HepG2 (cell line): ENCODE data around the gene KIAA2012. TPM values are rescaled to one million over a fixed set of nuclear protein-coding genes. Genes with fewer than 3 reads are reported as not detected.

Source experiments
- ATAC-seq: fragments of 200-7000 bp; cut with Tn5 transposase; 3 replicates; pipeline ENCODE4 v1.9.1; 2020; ENCODE audit warnings: mild to moderate bottlenecking, moderate library complexity
- BruUV-seq: library from RNA; stranded (reverse); fragments of 400-500 nt; replicated peaks from 2 replicates; lab custom pipeline; 2021; lab: Mats Ljungman, UMichigan
- CTCF ChIA-PET: fragments of 300-600 bp; formaldehyde crosslinking; extraction: SDS; loops from one replicate; lab custom pipeline; 2021; ENCODE audit warnings: low total read pairs, inconsistent platforms, low intra/inter-chr PET ratio; lab: Yijun Ruan, JAX
- POLR2A ChIA-PET: fragments of 350-600 bp; sonication (Branson Sonifier 250); formaldehyde crosslinking; loops from one replicate; lab custom pipeline; 2020; ENCODE audit warnings: antibody characterized with exemption, inconsistent platforms; lab: Yijun Ruan, JAX
- DNase-seq: peaks from one replicate; pipeline ENCODE4 v3.0.0-alpha.2; 2015; ENCODE audit warnings: low spot score
- FAIRE-seq: peaks from 3 replicates; lab custom pipeline; 2011; peaks lifted over from hg19 to GRCh38; lab: Jason Lieb, UNC
- H2AFZ ChIP-seq: one replicate; pipeline ENCODE4 v1.6.1; 2011; ENCODE audit warnings: low read length, inconsistent platforms
- H3K27ac ChIP-seq: fragments of 300-600 bp; 3 replicates; pipeline ENCODE4 v1.8.0; 2011; ENCODE audit warnings: mixed run types, mild to moderate bottlenecking, mixed read lengths, low read length, inconsistent platforms; ENCODE audit not compliant: insufficient read depth; ENCODE audit errors: extremely low read length
- H3K27me3 ChIP-seq, 2 experiments: fragments of 200-600 bp in 1 of 2; 2 replicates in 1 of 2; 3 replicates in 1 of 2; pipeline versions ENCODE4 v1.6.0 to v1.8.0; 2011; ENCODE audit warnings: low read length in 2 of 2, mild to moderate bottlenecking in 2 of 2, moderate library complexity in 2 of 2, inconsistent platforms in 1 of 2; ENCODE audit not compliant: insufficient read depth in 2 of 2, control insufficient read depth in 1 of 2
- H3K36me3 ChIP-seq, 2 experiments: fragments of 200-600 bp in 1 of 2; replicated peaks in 1 of 2; 2 replicates in 1 of 2; 3 replicates in 1 of 2; pipeline versions ENCODE4 v1.5.1 to v1.8.0; 2011; ENCODE audit warnings: low read length in 2 of 2, inconsistent platforms in 1 of 2; ENCODE audit not compliant: insufficient read depth in 2 of 2, control insufficient read depth in 1 of 2
- H3K4me1 ChIP-seq: 2 replicates; pipeline ENCODE4 v1.5.1; 2012; ENCODE audit warnings: low read length, inconsistent platforms; ENCODE audit not compliant: insufficient read depth
- H3K4me2 ChIP-seq: 2 replicates; pipeline ENCODE4 v1.6.0; 2011; ENCODE audit warnings: low read depth, low read length, inconsistent platforms
- H3K4me3 ChIP-seq, 3 experiments: fragments of 200-600 bp in 1 of 3; sonication (generic), shearing (Covaris generic) in 1 of 3; replicated peaks in 1 of 3; 2 replicates each; pipeline ENCODE4 v1.5.1; 2011 to 2016; ENCODE audit warnings: low read length in 3 of 3, inconsistent platforms in 2 of 3, low read depth in 2 of 3, mild to moderate bottlenecking in 2 of 3, control low read depth in 1 of 3, mixed read lengths in 1 of 3; ENCODE audit not compliant: insufficient read depth in 1 of 3
- H3K79me2 ChIP-seq: one replicate; pipeline ENCODE4 v1.6.1; 2011; ENCODE audit warnings: low read length, inconsistent platforms; ENCODE audit not compliant: insufficient read depth
- H3K9ac ChIP-seq: 2 replicates; pipeline ENCODE4 v1.6.0; 2011; ENCODE audit warnings: mild to moderate bottlenecking, low read depth, low read length, inconsistent platforms; ENCODE audit not compliant: insufficient read depth
- H3K9me3 ChIP-seq: 2 replicates; pipeline ENCODE4 v1.5.1; 2012; ENCODE audit warnings: mild to moderate bottlenecking, low read length
- H4K20me1 ChIP-seq: 2 replicates; pipeline ENCODE4 v1.6.0; 2011; ENCODE audit warnings: inconsistent platforms, mild to moderate bottlenecking, low read length, moderate library complexity; ENCODE audit not compliant: insufficient read depth
- DRAP1 ChIP-seq: IDR thresholded peaks from 2 replicates; pipeline ENCODE4 v1.6.1; 2016; ENCODE audit warnings: missing genetic modification reagents, missing compliant biosample characterization
- IRX3 ChIP-seq: sonication (generic); formaldehyde crosslinking; IDR thresholded peaks from 2 replicates; pipeline ENCODE4 v1.8.1; 2023; ENCODE audit warnings: mild to moderate bottlenecking, low read depth, missing genetic modification reagents, borderline replicate concordance
- KDM2A ChIP-seq: sonication (generic); formaldehyde crosslinking; IDR thresholded peaks from 2 replicates; pipeline ENCODE4 v1.4.0; 2020; ENCODE audit warnings: low read depth, missing genetic modification reagents, borderline replicate concordance
- MNT ChIP-seq: fragments of 450-650 bp; IDR thresholded peaks from 2 replicates; pipeline ENCODE4 v1.6.1; 2016
- MZF1 ChIP-seq: sonication (generic); formaldehyde crosslinking; IDR thresholded peaks from 2 replicates; pipeline ENCODE4 v1.8.1; 2023; ENCODE audit warnings: mild to moderate bottlenecking, missing genetic modification reagents, borderline replicate concordance
- NAIF1 ChIP-seq: sonication (generic); formaldehyde crosslinking; IDR thresholded peaks from 2 replicates; pipeline ENCODE4 v1.5.0; 2020; ENCODE audit warnings: mild to moderate bottlenecking, missing genetic modification reagents, borderline replicate concordance
- RARG ChIP-seq: sonication (generic); formaldehyde crosslinking; IDR thresholded peaks from 2 replicates; pipeline ENCODE4 v1.4.0; 2020; ENCODE audit warnings: low read depth, mild to moderate bottlenecking, missing genetic modification reagents
- SMAD3 ChIP-seq: sonication (generic); formaldehyde crosslinking; IDR thresholded peaks from 2 replicates; pipeline ENCODE4 v1.4.0; 2020; ENCODE audit warnings: missing genetic modification reagents
- SNAPC2 ChIP-seq: sonication (generic); formaldehyde crosslinking; IDR thresholded peaks from 2 replicates; pipeline ENCODE4 v1.8.1; 2022; ENCODE audit warnings: mild to moderate bottlenecking, missing genetic modification reagents
- TOE1 ChIP-seq: sonication (generic); formaldehyde crosslinking; IDR thresholded peaks from 2 replicates; pipeline ENCODE4 v1.4.0; 2020; ENCODE audit warnings: mild to moderate bottlenecking, missing genetic modification reagents
- XRCC5 ChIP-seq: fragments of 200-400 bp; formaldehyde crosslinking; optimal IDR thresholded peaks from 2 replicates; pipeline ENCODE3; 2017; ENCODE audit warnings: mild to moderate bottlenecking, low read length
- ZFX ChIP-seq: sonication (generic); formaldehyde crosslinking; IDR thresholded peaks from 2 replicates; pipeline ENCODE4 v1.4.0; 2020; ENCODE audit warnings: mild to moderate bottlenecking, low read depth, missing genetic modification reagents, moderate library complexity
- ZKSCAN1 ChIP-seq: fragments of 150-350 bp; IDR thresholded peaks from 2 replicates; pipeline ENCODE4 v1.6.1; 2014; ENCODE audit warnings: low read length
- ZNF501 ChIP-seq: sonication (generic); formaldehyde crosslinking; IDR thresholded peaks from 2 replicates; pipeline ENCODE4 v1.5.1; 2020; ENCODE audit warnings: mild to moderate bottlenecking, moderate library complexity, missing genetic modification reagents
- ZNF83 ChIP-seq: sonication (generic); formaldehyde crosslinking; IDR thresholded peaks from 2 replicates; pipeline ENCODE4 v1.4.0; 2020; ENCODE audit warnings: missing genetic modification reagents, mild to moderate bottlenecking, borderline replicate concordance
- WGBS: methylation state at CpG from one replicate; pipeline ENCODE4 v1.1.6; 2017; ENCODE audit warnings: low lambda C conversion rate; 5-methylcytosine and 5-hydroxymethylcytosine counted together
- in situ Hi-C: cut with HindIII; loops from 2 replicates; pipeline ENCODE4 v1.10.0; 2017; ENCODE audit warnings: low pct_unique_long_range_greater_than_20kb; ENCODE audit not compliant: extremely low pct_ligation_motif_present
- intact Hi-C: fragments of 100-400 bp; cut with micrococcal nuclease; formaldehyde crosslinking; loops from one replicate; pipeline ENCODE4 v1.10.0; 2022; ENCODE audit not compliant: unreplicated experiment
- polyA plus RNA-seq, 8 experiments: library from polyadenylated mRNA; depleted of rRNA in 3 of 8; stranded (reverse) in 7 of 8; unstranded in 1 of 8; fragments of >200 nt; fragmentation: Illumina TruSeq in 4 of 8; extraction: Trizol in 4 of 8; gene quantifications; 2 replicates each; pipeline versions ENCODE4 v1.2.1 to v1.2.3, GENCODE V29; 2011 to 2016; ENCODE audit warnings: low read depth in 4 of 8, missing spikeins in 1 of 8, mixed read lengths in 1 of 8; ENCODE audit not compliant: insufficient read depth in 1 of 8
- total RNA-seq, 5 experiments: library from RNA; depleted of rRNA; stranded (reverse); fragments of >200 nt; fragmentation: Illumina TruSeq; extraction: Trizol; gene quantifications; 2 replicates each; pipeline ENCODE4 v1.2.3, GENCODE V29; 2016; ENCODE audit warnings: low read depth in 1 of 5

The KIAA2012 gene
- total and polyA plus RNA-seq, 2 of the 13 experiments (the other 11 are each of a cell fraction or from before 2014, with no cell fraction given), result not detected

DNA sequence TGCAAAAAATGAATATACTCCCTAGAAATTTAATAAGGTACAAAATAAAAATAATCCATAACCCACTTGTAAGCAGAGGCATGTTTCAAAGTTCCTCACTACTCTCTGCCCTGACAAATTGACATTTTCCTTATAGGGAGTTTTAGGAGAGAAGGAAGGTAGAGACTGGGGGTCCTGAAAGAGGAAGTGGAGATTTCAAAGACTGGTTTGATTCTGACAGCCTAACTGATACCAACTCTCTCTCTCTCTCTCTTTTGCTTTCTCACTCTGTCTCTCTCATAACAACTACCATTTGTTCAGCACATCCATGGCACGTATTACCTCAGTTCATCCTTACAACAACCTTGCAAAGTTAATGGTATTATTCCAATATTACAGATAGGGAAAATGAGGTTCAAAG lies 20.8 kb upstream of the KIAA2012 start:
- in situ Hi-C loops, result no loop called here
- H3K9me3 ChIP-seq, result no peaks in the 10 kb centered on the region
- intact Hi-C loops, result no loop called here
- 16% methylated on average over 1 of the region's 1 CpG for WGBS
- peaks cover 2 to 3% of the 10 kb centered on the region in 2 experiments; a peak in 2 of 5 replicates for H3K27me3 ChIP-seq
- ATAC-seq (no peak), DNase-seq (no peak), FAIRE-seq (no peak)
- no TSS peak for BruUV-seq
- H3K9ac ChIP-seq, result no peak overlapping the region
- H3K4me2 ChIP-seq, result no peak overlapping the region
- no peak overlapping the region for H3K27ac ChIP-seq
- ChIA-PET CTCF (no interaction called here), POLR2A (no interaction called here)
- H2AFZ ChIP-seq, result no peak overlapping the region
- no peaks in the 10 kb centered on the region for H3K36me3 ChIP-seq
- no peaks in the 10 kb centered on the region for H3K79me2 ChIP-seq
- no peak overlapping the region for H3K4me3 ChIP-seq
- no peaks in the 10 kb centered on the region for H3K4me1 ChIP-seq
- H4K20me1 ChIP-seq, result no peaks in the 10 kb centered on the region
- TF ChIP-seq XRCC5 (no peak), KDM2A (CRISPR knock-in tag) (no peak), ZKSCAN1 (no peak), TOE1 (CRISPR knock-in tag) (no peak), ZFX (CRISPR knock-in tag) (no peak)

GRCh38 chr2:202054679-202055078 lies 18.4 kb upstream of the KIAA2012 start:
- intact Hi-C loops, result no loop called here
- 4% methylated on average over 3 of the region's 3 CpGs for WGBS
- Histone ChIP-seq H3K4me3 (no peak overlapping the region), H4K20me1 (no peaks in the 10 kb centered on the region), H3K27ac (no peak overlapping the region), H3K4me2 (no peak overlapping the region), H3K9ac (no peak overlapping the region), H3K27me3 (peaks cover 0 to 2% of the 10 kb centered on the region in 2 experiments; a peak in 1 of 5 replicates), H3K79me2 (no peaks in the 10 kb centered on the region), H3K4me1 (no peaks in the 10 kb centered on the region), H3K9me3 (no peaks in the 10 kb centered on the region), H3K36me3 (no peaks in the 10 kb centered on the region), H2AFZ (no peak overlapping the region)
- POLR2A ChIA-PET, result no interaction called here
- in situ Hi-C loops, result no loop called here
- BruUV-seq, result no TSS peak
- TF ChIP-seq MNT (no peak), MZF1 (no peak), DRAP1 (no peak), NAIF1 (CRISPR knock-in tag) (no peak), IRX3 (no peak), SMAD3 (CRISPR knock-in tag) (no peak), RARG (CRISPR knock-in tag) (no peak), ZNF83 (CRISPR knock-in tag) (no peak), ZNF501 (no peak), SNAPC2 (CRISPR knock-in tag) (no peak)
- CTCF ChIA-PET, result no interaction called here
- FAIRE-seq (no peak), ATAC-seq (no peak), DNase-seq (no peak)
